AG04450 (cell line): ENCODE results near the gene SBDS. TPM values are rescaled to one million over a fixed set of nuclear protein-coding genes. Genes with fewer than 3 reads are reported as not detected.
"Not testable (repeated sequence)": the region's sequence is repeated elsewhere in the genome, so short reads cannot be mapped to it uniquely, and the experiment has no call there.

ENCODE experiments used
- CTCF ChIA-PET: fragments of 300-600, 350-600 bp; formaldehyde crosslinking; extraction: SDS; loops from one replicate; lab custom pipeline; 2022; ENCODE audit warnings: antibody characterized with exemption, inconsistent platforms; lab: Charles Lee
- POLR2A ChIA-PET: fragments of 350-600 bp; formaldehyde crosslinking; extraction: SDS; loops from one replicate; lab custom pipeline; 2021; ENCODE audit warnings: antibody characterized with exemption, inconsistent platforms; lab: Yijun Ruan, JAX
- DNase-seq: peaks from one replicate; pipeline ENCODE4 v3.0.0-alpha.2; 2011; ENCODE audit warnings: low read depth, low spot score
- H3K27ac ChIP-seq: one replicate; pipeline ENCODE4 v1.5.1; 2012; ENCODE audit warnings: low read depth, low read length, control low read depth
- H3K27me3 ChIP-seq: one replicate; pipeline ENCODE4 v1.6.0; 2012; ENCODE audit warnings: low read length; ENCODE audit not compliant: control insufficient read depth, insufficient read depth
- H3K4me3 ChIP-seq: 2 replicates; pipeline ENCODE4 v1.5.1; 2011; ENCODE audit warnings: mild to moderate bottlenecking, low read depth, low read length, control low read depth
- H3K9me3 ChIP-seq: 2 replicates; pipeline ENCODE4 v1.5.1; 2012; ENCODE audit warnings: low read length; ENCODE audit not compliant: control insufficient read depth, insufficient read depth
- polyA plus RNA-seq: library from polyadenylated mRNA; depleted of rRNA; stranded (reverse); fragments of >200 nt; gene quantifications from 2 replicates; pipeline ENCODE4 v1.2.3, GENCODE V29; 2011
- TF ChIP-seq, protein P1 (sequence below): IDR thresholded peaks from 2 replicates; pipeline ENCODE4 v1.5.1; 2011; ENCODE audit warnings: low read depth, low read length, control low read depth, inconsistent platforms

Gene SBDS
- polyA plus RNA-seq, 1 experiment, result 119 TPM

- no peak for DNase-seq
- TF ChIP-seq, protein P1, sequence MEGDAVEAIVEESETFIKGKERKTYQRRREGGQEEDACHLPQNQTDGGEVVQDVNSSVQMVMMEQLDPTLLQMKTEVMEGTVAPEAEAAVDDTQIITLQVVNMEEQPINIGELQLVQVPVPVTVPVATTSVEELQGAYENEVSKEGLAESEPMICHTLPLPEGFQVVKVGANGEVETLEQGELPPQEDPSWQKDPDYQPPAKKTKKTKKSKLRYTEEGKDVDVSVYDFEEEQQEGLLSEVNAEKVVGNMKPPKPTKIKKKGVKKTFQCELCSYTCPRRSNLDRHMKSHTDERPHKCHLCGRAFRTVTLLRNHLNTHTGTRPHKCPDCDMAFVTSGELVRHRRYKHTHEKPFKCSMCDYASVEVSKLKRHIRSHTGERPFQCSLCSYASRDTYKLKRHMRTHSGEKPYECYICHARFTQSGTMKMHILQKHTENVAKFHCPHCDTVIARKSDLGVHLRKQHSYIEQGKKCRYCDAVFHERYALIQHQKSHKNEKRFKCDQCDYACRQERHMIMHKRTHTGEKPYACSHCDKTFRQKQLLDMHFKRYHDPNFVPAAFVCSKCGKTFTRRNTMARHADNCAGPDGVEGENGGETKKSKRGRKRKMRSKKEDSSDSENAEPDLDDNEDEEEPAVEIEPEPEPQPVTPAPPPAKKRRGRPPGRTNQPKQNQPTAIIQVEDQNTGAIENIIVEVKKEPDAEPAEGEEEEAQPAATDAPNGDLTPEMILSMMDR, result no peak
- Histone ChIP-seq H3K27me3 (no peaks in the 10 kb centered on the region), H3K9me3 (no peaks in the 10 kb centered on the region), H3K27ac (no peak overlapping the region), H3K4me3 (no peak overlapping the region)
- POLR2A ChIA-PET, result no interaction called here
- CTCF ChIA-PET, result no interaction called here
Observed at GRCh38 chr7:67022511-67022910, 27.1 kb upstream of the SBDS start.

GRCh38 chr7:67021260-67021659 is 25.9 kb upstream of the SBDS start:
- no peaks in the 10 kb centered on the region for H3K27me3 ChIP-seq
- CTCF ChIA-PET, result no interaction called here

GRCh38 chr7:67019562-67020390 is 24.4 kb upstream of the SBDS start:
- Histone ChIP-seq H3K4me3 (no peak overlapping the region), H3K27ac (no peak overlapping the region), H3K9me3 (no peaks in the 10 kb centered on the region), H3K27me3 (no peaks in the 10 kb centered on the region)
- TF ChIP-seq, protein P1, result no peak
- no peak for DNase-seq
- ChIA-PET CTCF (no interaction called here), POLR2A (no interaction called here)

More at GRCh38 chr7:67021260-67021659, 25.9 kb upstream of the SBDS start:
- TF ChIP-seq, protein P1, result no peak
- no peak for DNase-seq
- POLR2A ChIA-PET, result no interaction called here
- Histone ChIP-seq H3K27ac (no peak overlapping the region), H3K9me3 (no peaks in the 10 kb centered on the region), H3K4me3 (no peak overlapping the region)

GRCh38 chr7:67018940-67019339 is 23.6 kb upstream of the SBDS start:
- H3K4me3 ChIP-seq, result no peak overlapping the region
- POLR2A ChIA-PET, result no interaction called here
- H3K9me3 ChIP-seq, result no peaks in the 10 kb centered on the region
- CTCF ChIA-PET, result no interaction called here
- no peak for DNase-seq
- TF ChIP-seq, protein P1, result no peak
- H3K27me3 ChIP-seq, result no peaks in the 10 kb centered on the region
- no peak overlapping the region for H3K27ac ChIP-seq

DNA sequence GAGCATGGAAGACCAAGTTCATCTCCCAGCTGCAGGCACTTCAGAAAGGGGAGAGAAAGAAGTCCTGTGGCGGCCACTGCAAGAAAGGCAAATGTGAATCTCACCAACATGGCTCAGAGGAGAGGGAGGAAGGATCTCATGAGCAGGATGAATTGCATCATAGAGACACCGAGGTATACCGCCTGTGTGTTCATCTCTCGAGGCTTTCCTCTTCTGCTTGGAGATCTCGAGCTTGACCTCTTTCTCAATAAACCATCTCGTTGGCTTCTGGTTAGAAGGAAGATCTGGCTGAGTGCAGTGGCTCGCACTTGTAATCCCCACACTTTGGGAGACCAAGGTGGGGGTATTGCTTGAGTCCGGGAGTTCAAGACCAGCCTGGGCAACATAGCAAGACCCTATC is 22.6 kb upstream of the SBDS start:
- H3K27me3 ChIP-seq, POLR2A ChIA-PET, H3K4me3 ChIP-seq, H3K9me3 ChIP-seq, CTCF ChIA-PET, H3K27ac ChIP-seq, DNase-seq: not testable (repeated sequence)

- H3K27me3 ChIP-seq, H3K4me3 ChIP-seq, DNase-seq, H3K27ac ChIP-seq, H3K9me3 ChIP-seq: not testable (repeated sequence)
- POLR2A ChIA-PET, result interaction anchor here (0.6 kb wide), 1 partner anchor 119 kb away, joined by 3 read pairs; no protein-coding TSS in a partner anchor
- CTCF ChIA-PET, result interaction anchor here (0.7 kb wide), 1 partner anchor 376 kb away, joined by 4 read pairs; no protein-coding TSS in a partner anchor
Observed at GRCh38 chr7:67014076-67014622, 18.8 kb upstream of the SBDS start.

DNA sequence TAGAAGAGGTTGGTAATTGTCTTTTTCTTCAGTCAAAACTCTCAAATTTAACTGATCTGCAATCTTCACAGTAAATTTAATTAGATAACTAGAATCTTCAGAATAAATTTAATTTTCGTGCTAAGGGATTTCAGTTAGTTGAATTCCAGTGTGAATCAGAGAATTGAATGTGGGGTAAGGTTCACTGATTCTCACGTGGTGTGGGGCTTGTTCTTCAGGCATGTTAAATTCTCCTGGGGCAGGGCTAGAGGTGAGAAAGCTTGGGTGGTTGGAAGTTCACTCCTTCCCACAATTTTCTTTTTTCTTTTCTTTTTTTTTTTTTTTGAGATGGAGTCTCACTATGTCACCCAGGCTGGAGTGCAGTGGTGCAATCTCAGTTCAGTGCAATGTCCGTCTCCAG is 14.3 kb upstream of the SBDS start:
- DNase-seq, H3K27me3 ChIP-seq, CTCF ChIA-PET, H3K4me3 ChIP-seq, POLR2A ChIA-PET, H3K9me3 ChIP-seq, H3K27ac ChIP-seq: not testable (repeated sequence)
